GM12865 (cell line): ENCODE measurements around the gene GRIN3A.
A peak's percentile ranks its signal among the peaks of the same experiment; 100 is the strongest.

Source experiments
- DNase-seq: peaks from one replicate; pipeline ENCODE4 v3.0.0; 2010; ENCODE audit warnings: low read depth
- H3K4me3 ChIP-seq: 2 replicates; pipeline ENCODE4 v1.5.1; 2011; ENCODE audit warnings: mild to moderate bottlenecking, low read depth, low read length, control low read depth
- TF ChIP-seq, protein P1 (sequence below): IDR thresholded peaks from 2 replicates; pipeline ENCODE4 v1.5.1; 2011; ENCODE audit warnings: low read length, control low read depth, low read depth, inconsistent platforms; ENCODE audit not compliant: insufficient read depth; ENCODE audit errors: missing control alignments

Gene GRIN3A

DNA sequence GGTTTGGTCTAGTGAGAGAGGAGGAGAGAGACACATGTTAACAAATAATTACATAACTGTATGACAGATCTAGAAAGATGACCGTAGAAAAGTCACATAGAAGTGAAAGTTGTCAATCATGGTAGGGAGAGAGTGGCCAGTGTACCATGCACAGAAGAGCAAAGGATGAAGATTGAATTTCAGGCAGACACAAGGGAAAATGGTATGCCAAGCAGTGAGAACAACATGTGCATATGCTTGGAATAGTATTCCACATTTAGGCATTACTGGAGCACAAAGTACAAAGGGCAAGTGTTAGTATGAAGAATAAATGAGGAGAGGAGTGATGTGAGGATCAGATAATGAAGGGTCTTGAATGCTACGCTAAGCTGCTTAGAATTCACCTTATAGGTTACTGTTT, 20.3 kb downstream of the GRIN3A start:
- TF ChIP-seq, protein P1, sequence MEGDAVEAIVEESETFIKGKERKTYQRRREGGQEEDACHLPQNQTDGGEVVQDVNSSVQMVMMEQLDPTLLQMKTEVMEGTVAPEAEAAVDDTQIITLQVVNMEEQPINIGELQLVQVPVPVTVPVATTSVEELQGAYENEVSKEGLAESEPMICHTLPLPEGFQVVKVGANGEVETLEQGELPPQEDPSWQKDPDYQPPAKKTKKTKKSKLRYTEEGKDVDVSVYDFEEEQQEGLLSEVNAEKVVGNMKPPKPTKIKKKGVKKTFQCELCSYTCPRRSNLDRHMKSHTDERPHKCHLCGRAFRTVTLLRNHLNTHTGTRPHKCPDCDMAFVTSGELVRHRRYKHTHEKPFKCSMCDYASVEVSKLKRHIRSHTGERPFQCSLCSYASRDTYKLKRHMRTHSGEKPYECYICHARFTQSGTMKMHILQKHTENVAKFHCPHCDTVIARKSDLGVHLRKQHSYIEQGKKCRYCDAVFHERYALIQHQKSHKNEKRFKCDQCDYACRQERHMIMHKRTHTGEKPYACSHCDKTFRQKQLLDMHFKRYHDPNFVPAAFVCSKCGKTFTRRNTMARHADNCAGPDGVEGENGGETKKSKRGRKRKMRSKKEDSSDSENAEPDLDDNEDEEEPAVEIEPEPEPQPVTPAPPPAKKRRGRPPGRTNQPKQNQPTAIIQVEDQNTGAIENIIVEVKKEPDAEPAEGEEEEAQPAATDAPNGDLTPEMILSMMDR: no peak
- DNase-seq: no peak
- no peak overlapping the region for H3K4me3 ChIP-seq

DNA sequence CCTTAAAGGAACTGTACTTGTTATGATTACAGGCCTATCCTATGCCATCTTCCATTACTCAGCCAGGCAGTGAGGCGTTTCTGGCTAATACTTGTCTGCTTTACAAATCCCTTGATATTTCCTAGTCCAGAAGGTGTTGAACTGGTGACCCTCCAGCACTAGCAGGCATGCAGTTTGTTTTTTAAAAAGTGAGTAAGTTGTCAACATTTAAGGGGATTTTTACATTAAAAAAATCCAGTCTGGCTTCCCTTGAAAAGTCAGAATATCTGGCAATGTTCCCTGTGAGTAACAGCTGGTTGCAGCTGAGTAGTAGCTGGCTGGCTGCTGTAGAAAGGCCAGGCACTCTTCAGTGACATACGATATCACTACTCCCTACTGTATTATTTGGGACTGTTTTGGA, 21.8 kb downstream of the GRIN3A start:
- TF ChIP-seq, protein P1: no peak
- no peak for DNase-seq
- H3K4me3 ChIP-seq: no peak overlapping the region

DNA sequence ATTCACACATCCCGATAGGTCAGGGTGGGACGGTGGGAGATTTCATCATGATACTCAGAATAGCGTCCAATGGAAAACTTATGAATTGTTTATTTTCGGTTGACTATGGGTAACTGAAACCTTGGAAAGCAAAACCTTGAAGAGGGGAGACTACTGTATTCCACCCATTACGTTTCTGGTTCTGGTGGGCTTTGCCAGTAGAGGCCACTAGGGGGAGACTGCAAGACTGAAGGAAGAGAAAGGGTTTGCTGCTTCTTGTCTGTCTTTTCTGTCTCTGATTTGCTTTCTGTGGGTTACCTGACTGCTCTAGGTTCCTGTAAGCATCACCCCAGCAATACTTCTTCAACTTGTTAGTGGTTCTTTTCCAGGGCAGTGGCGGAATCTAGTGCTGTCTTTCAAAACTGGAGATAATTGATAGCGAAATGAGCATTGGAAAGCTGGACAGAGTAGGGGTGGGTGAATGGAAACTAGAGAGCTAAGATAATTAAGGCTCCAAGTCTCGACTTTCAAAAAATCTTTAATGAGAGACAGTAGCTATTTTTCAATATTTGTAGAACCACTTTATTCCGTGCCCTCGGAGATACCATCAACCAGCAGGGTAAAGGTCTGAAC, 27.0 kb downstream of the GRIN3A start:
- TF ChIP-seq, protein P1: peak; percentile 92
- H3K4me3 ChIP-seq: no peak overlapping the region
- peak; percentile 44 for DNase-seq

DNA sequence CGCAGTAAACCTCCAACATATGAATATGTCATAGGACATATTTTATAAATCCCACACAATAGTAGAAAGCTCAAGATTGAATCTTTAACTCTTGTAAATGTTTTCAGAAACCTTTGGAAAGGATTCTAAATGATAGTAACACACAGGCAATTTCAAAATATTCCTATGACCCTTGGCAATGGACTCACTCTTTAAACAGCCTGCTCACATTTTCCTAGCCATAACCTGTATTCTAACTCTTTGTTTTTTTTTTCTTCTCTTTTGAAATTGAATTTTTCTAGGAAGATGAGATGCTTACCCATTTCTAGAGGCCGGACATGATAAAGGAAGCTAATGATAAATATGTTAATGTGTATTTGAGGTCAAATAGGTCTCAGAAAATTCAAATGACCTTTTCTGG, 29.6 kb downstream of the GRIN3A start:
- H3K4me3 ChIP-seq: no peak overlapping the region
- TF ChIP-seq, protein P1: no peak
- DNase-seq: no peak

DNA sequence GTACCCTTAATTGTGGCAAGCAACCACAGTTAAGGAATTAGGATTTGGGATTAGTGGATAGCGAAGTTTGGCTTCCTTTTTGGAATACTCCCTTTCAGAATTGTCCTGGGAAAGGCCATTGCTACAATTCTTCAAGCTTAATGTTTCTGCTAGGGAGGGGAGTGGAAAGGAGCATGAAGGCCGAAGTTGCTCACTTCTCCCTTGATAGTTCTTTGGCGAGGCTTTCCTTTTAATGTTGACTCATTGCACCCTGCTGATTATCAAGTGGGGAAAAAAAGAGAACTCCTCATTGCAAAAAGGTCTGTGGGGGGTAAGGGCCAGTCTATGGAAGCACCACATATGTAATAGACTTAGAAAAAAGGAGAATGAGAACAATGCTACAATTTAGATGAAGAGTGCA, 30.7 kb downstream of the GRIN3A start:
- TF ChIP-seq, protein P1: no peak
- DNase-seq: no peak
- H3K4me3 ChIP-seq: no peak overlapping the region

DNA sequence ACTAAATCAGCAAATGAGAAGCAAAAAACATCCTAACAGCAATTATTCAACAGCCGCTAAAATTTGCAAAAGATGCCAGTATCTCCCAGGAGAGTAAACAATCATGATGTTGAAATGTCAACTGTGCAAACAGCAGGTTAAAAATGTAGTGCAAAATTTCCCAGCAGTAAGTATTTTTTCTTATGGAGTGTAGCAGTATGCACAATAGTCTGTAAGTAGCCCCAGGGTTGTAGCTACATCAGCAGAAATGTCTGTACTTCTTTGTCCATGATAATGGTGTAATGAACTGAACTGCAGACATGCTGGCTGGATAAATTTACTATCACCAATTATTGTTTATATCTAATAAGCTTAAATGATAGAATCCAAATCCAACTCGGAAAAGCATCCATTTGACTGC, 31.4 kb downstream of the GRIN3A start:
- H3K4me3 ChIP-seq: no peak overlapping the region
- TF ChIP-seq, protein P1: no peak
- no peak for DNase-seq

DNA sequence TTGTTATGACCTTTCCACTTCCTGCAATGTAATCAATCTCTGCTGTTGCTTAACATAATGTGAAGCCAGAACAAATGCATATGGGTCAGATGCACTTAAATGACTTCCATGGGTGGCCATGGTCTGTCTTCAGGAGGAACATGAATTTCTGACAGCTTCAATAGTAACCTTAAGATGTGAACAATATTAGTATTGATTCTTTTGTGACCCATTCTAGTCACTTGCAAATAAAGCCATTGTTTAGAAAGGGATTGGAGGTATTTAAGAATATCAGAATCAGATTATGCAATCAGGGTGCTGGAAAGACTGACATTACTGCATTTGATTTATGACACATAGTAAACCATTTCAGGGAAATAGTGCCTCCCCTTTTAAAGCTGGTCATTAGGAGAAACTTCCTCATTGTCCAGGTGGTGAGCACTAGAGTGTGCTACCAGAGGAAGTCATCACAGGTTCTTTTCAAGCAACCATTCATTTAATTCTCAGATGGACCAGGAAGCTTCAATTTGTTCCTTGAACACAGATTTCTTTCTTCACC, 32.1 kb downstream of the GRIN3A start:
- no peak for DNase-seq
- TF ChIP-seq, protein P1: no peak
- no peak overlapping the region for H3K4me3 ChIP-seq
